Stimulated activated CD4-positive, alpha-beta T cell treated with anti-CD3 and anti-CD28 coated beads, Interleukin-2, amount 100 ng/mL, for 24 hours (primary cell): Measurements from ENCODE around the gene ATG9B.

Experiments
- DNase-seq, 2 donors: peaks; one replicate each; pipeline ENCODE4 v3.0.0-alpha.2; 2020

Gene ATG9B

GRCh38 chr7:150998341-150998740 is 26.0 kb downstream of the ATG9B start:
- no peak for DNase-seq

GRCh38 chr7:150997817-150998216 is 26.5 kb downstream of the ATG9B start:
- DNase-seq: no peak

GRCh38 chr7:150997075-150997511 is 27.2 kb downstream of the ATG9B start:
- no peak for DNase-seq

GRCh38 chr7:150996376-150997074 is 27.8 kb downstream of the ATG9B start:
- no peak for DNase-seq

GRCh38 chr7:150994838-150995510 is 29.3 kb downstream of the ATG9B start:
- no peak for DNase-seq

GRCh38 chr7:150994141-150994837 is 30.0 kb downstream of the ATG9B start:
- no peak for DNase-seq

GRCh38 chr7:150993511-150993910 is 30.8 kb downstream of the ATG9B start:
- DNase-seq: no peak

- DNase-seq: no peak
These were observed 31.4 kb downstream of the ATG9B start for GRCh38 chr7:150992833-150993302.

- DNase-seq: no peak
These were observed 32.1 kb downstream of the ATG9B start for GRCh38 chr7:150992051-150992640.

- no peak for DNase-seq
These were observed 33.7 kb downstream of the ATG9B start, which contains the start of gene NOS3 for GRCh38 chr7:150990416-150991186. NOS3 (plus strand) TSS chr7:150991017; CDS start chr7:150993804, 2,787 bp downstream.

- no peak for DNase-seq
These were observed 34.8 kb downstream of the ATG9B start for GRCh38 chr7:150989456-150989855.

GRCh38 chr7:150988230-150989226 is 35.8 kb downstream of the ATG9B start:
- DNase-seq: peak; percentile 77 to 79

- DNase-seq: no peak
These were observed 37.7 kb downstream of the ATG9B start for GRCh38 chr7:150986556-150986955.

GRCh38 chr7:150986099-150986512 is 38.2 kb downstream of the ATG9B start:
- peak; percentile 68 to 73 for DNase-seq

GRCh38 chr7:150983893-150984368 is 40.4 kb downstream of the ATG9B start:
- DNase-seq: peak in 1 of 2 donors; percentile 47

- no peak for DNase-seq
These were observed 41.9 kb downstream of the ATG9B start for GRCh38 chr7:150982351-150982750.

GRCh38 chr7:150981644-150982043 is 42.6 kb downstream of the ATG9B start:
- DNase-seq: no peak

GRCh38 chr7:150980663-150981062 is 43.6 kb downstream of the ATG9B start:
- DNase-seq: no peak

GRCh38 chr7:150979713-150980390 is 44.4 kb downstream of the ATG9B start:
- DNase-seq: no peak

GRCh38 chr7:150978126-150978789 is 46.0 kb downstream of the ATG9B start, which contains the start of gene KCNH2:
KCNH2 (minus strand) TSS chr7:150978321; CDS start chr7:150977913, 408 bp downstream.
- peak; percentile 42 to 47 for DNase-seq
